Omental fat pad (tissue), 4 donors: ENCODE data around the gene CCL8. TPM values are rescaled to one million over a fixed set of nuclear protein-coding genes. Genes with fewer than 3 reads are reported as not detected.

Experiments used
- ATAC-seq: fragments of 150-250 bp; one replicate; pipeline ENCODE4 v1.9.1; 2016; ENCODE audit warnings: mild to moderate bottlenecking, moderate library complexity; ENCODE audit not compliant: low FRiP score
- DNase-seq: peaks from one replicate; pipeline ENCODE4 v3.0.0-alpha.2; 2019; ENCODE audit warnings: low spot score
- total RNA-seq, 4 donors: library from RNA; depleted of rRNA; stranded (reverse); fragments of >200 nt; gene quantifications; one replicate each; pipeline ENCODE4 v1.1.0, GENCODE V29; 2016
- TF ChIP-seq, protein P1 (sequence below), 3 donors: fragments of 450-650 bp; IDR thresholded peaks; one replicate each; pipeline ENCODE4 v1.5.1; 2016 to 2017; ENCODE audit warnings: antibody characterized with exemption in 3 of 3, mild to moderate bottlenecking in 3 of 3, moderate library complexity in 2 of 3

Gene CCL8
- total RNA-seq, 4 donors from 2014 or later = 0.56 to 3.4 (median 2.9) TPM

GRCh38 chr17:34364751-34365150 is 45.5 kb downstream of the CCL8 start:
- TF ChIP-seq, protein P1, sequence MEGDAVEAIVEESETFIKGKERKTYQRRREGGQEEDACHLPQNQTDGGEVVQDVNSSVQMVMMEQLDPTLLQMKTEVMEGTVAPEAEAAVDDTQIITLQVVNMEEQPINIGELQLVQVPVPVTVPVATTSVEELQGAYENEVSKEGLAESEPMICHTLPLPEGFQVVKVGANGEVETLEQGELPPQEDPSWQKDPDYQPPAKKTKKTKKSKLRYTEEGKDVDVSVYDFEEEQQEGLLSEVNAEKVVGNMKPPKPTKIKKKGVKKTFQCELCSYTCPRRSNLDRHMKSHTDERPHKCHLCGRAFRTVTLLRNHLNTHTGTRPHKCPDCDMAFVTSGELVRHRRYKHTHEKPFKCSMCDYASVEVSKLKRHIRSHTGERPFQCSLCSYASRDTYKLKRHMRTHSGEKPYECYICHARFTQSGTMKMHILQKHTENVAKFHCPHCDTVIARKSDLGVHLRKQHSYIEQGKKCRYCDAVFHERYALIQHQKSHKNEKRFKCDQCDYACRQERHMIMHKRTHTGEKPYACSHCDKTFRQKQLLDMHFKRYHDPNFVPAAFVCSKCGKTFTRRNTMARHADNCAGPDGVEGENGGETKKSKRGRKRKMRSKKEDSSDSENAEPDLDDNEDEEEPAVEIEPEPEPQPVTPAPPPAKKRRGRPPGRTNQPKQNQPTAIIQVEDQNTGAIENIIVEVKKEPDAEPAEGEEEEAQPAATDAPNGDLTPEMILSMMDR (IDR thresholded peaks at IDR 0.05) = no peak
- ATAC-seq (no peak), DNase-seq (no peak)

DNA sequence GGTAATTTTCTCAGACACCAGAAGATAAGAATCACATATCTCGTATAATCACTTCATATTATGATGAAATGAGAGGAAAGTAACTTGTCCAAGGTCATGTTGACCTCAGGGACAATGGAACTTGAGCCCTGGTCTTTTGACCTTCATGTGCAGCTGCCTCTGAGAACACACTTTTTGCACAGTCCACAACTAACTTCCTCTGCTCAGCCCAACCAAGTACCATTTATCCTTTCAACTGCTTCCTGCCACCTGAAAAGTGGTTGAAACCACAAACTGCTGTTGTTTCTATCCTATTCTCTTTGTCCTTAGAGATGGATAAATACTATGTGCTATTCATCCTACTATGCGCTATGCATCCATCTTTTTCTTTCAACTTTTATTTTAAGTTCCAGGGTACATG is 46.1 kb downstream of the CCL8 start:
- ATAC-seq (no peak), DNase-seq (no peak)
- TF ChIP-seq, protein P1 (IDR thresholded peaks at IDR 0.05) = no peak

DNA sequence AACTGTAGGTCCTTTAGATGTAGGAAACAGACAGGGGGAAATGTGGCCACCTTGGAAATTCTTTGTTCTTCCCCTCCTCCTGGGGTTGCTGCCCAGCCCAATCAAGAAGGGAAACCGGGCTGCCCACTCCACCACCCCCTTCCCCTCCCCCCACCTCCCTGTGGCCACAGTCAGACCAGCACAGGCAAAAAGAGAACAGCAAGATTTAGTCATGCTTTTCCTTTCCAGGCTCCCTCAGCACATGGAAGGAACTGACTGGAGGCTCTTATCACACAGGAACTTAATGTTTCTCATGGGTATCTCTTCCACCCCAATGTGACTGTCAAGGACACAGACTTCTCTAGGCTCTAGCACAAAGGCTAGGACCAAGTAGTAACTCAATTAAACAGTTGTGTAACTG is 46.8 kb downstream of the CCL8 start:
- DNase-seq = no peak
- ATAC-seq = no peak
- TF ChIP-seq, protein P1 (IDR thresholded peaks at IDR 0.05) = no peak

GRCh38 chr17:34366529-34367107 is 47.4 kb downstream of the CCL8 start:
- no peak for DNase-seq
- ATAC-seq = no peak
- TF ChIP-seq, protein P1 (IDR thresholded peaks at IDR 0.05) = no peak

- TF ChIP-seq, protein P1 (IDR thresholded peaks at IDR 0.05) = no peak
- DNase-seq = no peak
These were observed 48.4 kb downstream of the CCL8 start for GRCh38 chr17:34367486-34368195.

DNA sequence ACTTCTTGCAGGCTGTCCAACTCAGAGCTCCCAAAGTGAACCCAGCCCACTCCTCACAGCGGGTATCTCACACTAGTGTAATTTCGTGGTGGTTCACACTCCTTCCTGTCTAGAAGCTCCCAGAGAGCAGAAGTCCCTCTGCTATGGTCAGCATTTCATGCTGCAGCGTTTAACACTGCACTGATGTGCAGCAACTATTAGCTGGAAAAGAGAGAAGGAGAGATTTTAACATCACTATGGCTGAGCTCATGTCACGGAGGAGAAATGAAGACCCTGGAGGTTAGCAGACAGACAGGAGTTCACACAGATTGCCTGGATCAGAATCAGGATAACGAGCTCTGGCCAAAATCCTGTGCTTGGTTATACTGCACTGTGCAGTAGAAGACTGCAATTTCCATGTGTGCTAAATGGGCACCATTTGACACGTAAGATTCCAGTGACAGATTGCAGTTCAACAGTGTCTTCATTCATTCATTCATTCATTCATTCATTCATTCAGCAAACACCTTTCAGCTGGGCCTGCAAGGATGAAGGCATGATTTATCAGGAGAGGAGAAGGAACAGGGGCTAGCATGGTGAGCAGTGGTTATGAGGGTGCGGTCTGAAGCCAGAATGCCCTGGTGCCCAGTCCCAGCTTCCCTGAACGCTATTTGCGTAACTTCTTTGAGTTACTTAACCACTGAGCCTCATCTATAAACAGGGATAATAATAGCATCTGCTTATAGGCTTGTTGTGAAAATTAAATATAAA is 49.1 kb downstream of the CCL8 start:
- ATAC-seq (no peak), DNase-seq (no peak)
- TF ChIP-seq, protein P1 (IDR thresholded peaks at IDR 0.05) = no peak

More at GRCh38 chr17:34367486-34368195, 48.4 kb downstream of the CCL8 start:
- ATAC-seq = no peak
